Activated CD8-positive, alpha-beta memory T cell treated with anti-CD3 and anti-CD28 coated beads, Interleukin-2, amount 50 U/mL, for 48 hours (primary cell): Measurements from ENCODE around the gene ADGRV1.
"Not testable (repeated sequence)": the region's sequence is repeated elsewhere in the genome, so short reads cannot be mapped to it uniquely, and the experiment has no call there.

Experiments
- DNase-seq: peaks from one replicate; pipeline ENCODE4 v3.0.0-alpha.2; 2020

ADGRV1 gene

GRCh38 chr5:90747693-90748092 is 189.1 kb downstream of the ADGRV1 start:
- DNase-seq = no peak

GRCh38 chr5:90759119-90759518 is 200.5 kb downstream of the ADGRV1 start:
- DNase-seq = no peak

GRCh38 chr5:90767710-90768109 is 209.1 kb downstream of the ADGRV1 start:
- no peak for DNase-seq

- DNase-seq = not testable (repeated sequence)
Measured at GRCh38 chr5:90770006-90770541, 211.5 kb downstream of the ADGRV1 start.

- DNase-seq = no peak
Measured at GRCh38 chr5:90777959-90778358, 219.4 kb downstream of the ADGRV1 start.

- DNase-seq = peak; percentile 84
Measured at GRCh38 chr5:90783460-90784333, 225.1 kb downstream of the ADGRV1 start.

- no peak for DNase-seq
Measured at GRCh38 chr5:90786756-90787155, 228.2 kb downstream of the ADGRV1 start.

GRCh38 chr5:90792725-90793124 is 234.1 kb downstream of the ADGRV1 start:
- no peak for DNase-seq

- DNase-seq = no peak
Measured at GRCh38 chr5:90793183-90793582, 234.6 kb downstream of the ADGRV1 start.

GRCh38 chr5:90796919-90797318 is 238.3 kb downstream of the ADGRV1 start:
- DNase-seq = not testable (repeated sequence)

GRCh38 chr5:90800082-90800481 is 241.5 kb downstream of the ADGRV1 start:
- DNase-seq = not testable (repeated sequence)

GRCh38 chr5:90800515-90800914 is 241.9 kb downstream of the ADGRV1 start:
- not testable (repeated sequence) for DNase-seq

- no peak for DNase-seq
Measured at GRCh38 chr5:90802474-90803317, 244.1 kb downstream of the ADGRV1 start.

GRCh38 chr5:90803381-90803780 is 244.8 kb downstream of the ADGRV1 start:
- no peak for DNase-seq

- DNase-seq = no peak
Measured at GRCh38 chr5:90803876-90804275, 245.3 kb downstream of the ADGRV1 start.

GRCh38 chr5:90807496-90807895 is 248.9 kb downstream of the ADGRV1 start:
- no peak for DNase-seq

GRCh38 chr5:90809311-90810056 is 250.9 kb downstream of the ADGRV1 start:
- no peak for DNase-seq

- DNase-seq = no peak
Measured at GRCh38 chr5:90810211-90810610, 251.6 kb downstream of the ADGRV1 start.

- DNase-seq = no peak
Measured at GRCh38 chr5:90813392-90813791, 254.8 kb downstream of the ADGRV1 start.

GRCh38 chr5:90822062-90822461 is 263.5 kb downstream of the ADGRV1 start:
- DNase-seq = not testable (repeated sequence)

GRCh38 chr5:90824436-90824835 is 265.8 kb downstream of the ADGRV1 start:
- no peak for DNase-seq

GRCh38 chr5:90830058-90830457 is 271.5 kb downstream of the ADGRV1 start:
- DNase-seq = no peak

- DNase-seq = no peak
Measured at GRCh38 chr5:90833753-90834152, 275.2 kb downstream of the ADGRV1 start.
